GM23338 (cell line): ENCODE data around the gene CCNY. TPM values are rescaled to one million over a fixed set of nuclear protein-coding genes. Genes with fewer than 3 reads are reported as not detected.

ENCODE experiments used
- ATAC-seq: fragments of 200-7000 bp; cut with Tn5 transposase; 3 replicates; pipeline ENCODE4 v1.9.1; 2020
- DNase-seq: peaks from one replicate; pipeline ENCODE4 v3.0.0-alpha.2; 2015; ENCODE audit warnings: low spot score
- H2AFZ ChIP-seq: fragments of 200-600 bp; sonication (generic); 2 replicates; pipeline ENCODE4 v1.8.0; 2016; ENCODE audit warnings: antibody characterized with exemption, mild to moderate bottlenecking, moderate library complexity
- H3F3A ChIP-seq: fragments of 200-600 bp; sonication (generic); replicated peaks from 2 replicates; pipeline ENCODE4 v1.8.0; 2017; ENCODE audit warnings: antibody characterized with exemption, mixed run types, low read depth
- H3K27ac ChIP-seq: fragments of 200-600 bp; sonication (generic); 2 replicates; pipeline ENCODE4 v1.6.1; 2016; ENCODE audit warnings: low read depth
- H3K27me3 ChIP-seq: fragments of 200-600 bp; sonication (generic); 2 replicates; pipeline ENCODE4 v1.8.0; 2016; ENCODE audit warnings: mild to moderate bottlenecking, mixed run types, moderate library complexity; ENCODE audit not compliant: insufficient read depth
- H3K36me3 ChIP-seq: fragments of 200-600 bp; sonication (generic); 2 replicates; pipeline ENCODE4 v1.8.0; 2016; ENCODE audit warnings: mild to moderate bottlenecking; ENCODE audit not compliant: insufficient read depth
- H3K4me1 ChIP-seq: fragments of 200-600 bp; sonication (generic); 2 replicates; pipeline ENCODE4 v1.8.0; 2016; ENCODE audit warnings: mild to moderate bottlenecking, moderate library complexity; ENCODE audit not compliant: insufficient read depth
- H3K4me2 ChIP-seq: fragments of 200-600 bp; sonication (generic); 2 replicates; pipeline ENCODE4 v1.7.1; 2017; ENCODE audit warnings: mixed run types
- H3K4me3 ChIP-seq: fragments of 200-600 bp; sonication (generic); 2 replicates; pipeline ENCODE4 v1.6.1; 2016; ENCODE audit warnings: mixed run types
- H3K79me2 ChIP-seq: fragments of 200-600 bp; sonication (generic); replicated peaks from 2 replicates; pipeline ENCODE4 v1.8.0; 2017; ENCODE audit warnings: mild to moderate bottlenecking; ENCODE audit not compliant: insufficient read depth
- H3K9me2 ChIP-seq: fragments of 200-600 bp; sonication (generic); 2 replicates; pipeline ENCODE4 v1.8.0; 2017; ENCODE audit not compliant: insufficient read depth
- H4K20me1 ChIP-seq: fragments of 200-600 bp; sonication (generic); replicated peaks from 2 replicates; pipeline ENCODE4 v1.8.0; 2017; ENCODE audit warnings: mild to moderate bottlenecking; ENCODE audit not compliant: insufficient read depth
- H3K27ac Mint-ChIP-seq: 2 replicates; pipeline ENCODE4 v1.8.0; 2020; ENCODE audit warnings: inconsistent platforms, mild to moderate bottlenecking, moderate library complexity, mixed read lengths
- H3K27me3 Mint-ChIP-seq: 3 replicates; pipeline ENCODE4 v1.8.0; 2022; ENCODE audit warnings: low read depth, mild to moderate bottlenecking, moderate library complexity, mixed read lengths, inconsistent platforms; ENCODE audit not compliant: insufficient read depth, poor library complexity
- H3K36me3 Mint-ChIP-seq: 3 replicates; pipeline ENCODE4 v1.8.0; 2021; ENCODE audit warnings: low read depth, mild to moderate bottlenecking, inconsistent platforms, moderate library complexity, mixed read lengths
- H3K4me1 Mint-ChIP-seq: 3 replicates; pipeline ENCODE4 v1.8.0; 2020; ENCODE audit warnings: mild to moderate bottlenecking, inconsistent platforms, mixed read lengths
- H3K4me3 Mint-ChIP-seq: 3 replicates; pipeline ENCODE4 v1.8.0; 2021; ENCODE audit warnings: moderate library complexity, mild to moderate bottlenecking, inconsistent platforms, mixed read lengths
- H3K9me3 Mint-ChIP-seq: 3 replicates; pipeline ENCODE4 v1.8.0; 2020; ENCODE audit warnings: moderate library complexity, mild to moderate bottlenecking, inconsistent platforms, mixed read lengths
- CTCF ChIP-seq, 2 experiments: fragments of 200-600 bp in 1 of 2; sonication (generic) in 1 of 2; conservative IDR thresholded peaks; 2 replicates each; pipeline versions ENCODE4 v1.5.1 to v1.6.1; 2016 to 2017; ENCODE audit warnings: antibody characterized with exemption in 2 of 2, low read depth in 2 of 2, mild to moderate bottlenecking in 2 of 2, moderate library complexity in 1 of 2
- NANOG ChIP-seq: IDR thresholded peaks from 2 replicates; pipeline ENCODE4 v1.6.1; 2016; ENCODE audit warnings: antibody characterized with exemption, borderline replicate concordance
- STAT1 ChIP-seq: IDR thresholded peaks from one replicate; pipeline ENCODE4 v1.6.1; 2016; ENCODE audit warnings: antibody characterized with exemption; ENCODE audit not compliant: unreplicated experiment
- ZNF331 ChIP-seq: fragments of 250-450 bp; sonication (Bioruptor Pico); IDR thresholded peaks from 2 replicates; pipeline ENCODE4 v1.5.0; 2020; ENCODE audit warnings: low read depth, mild to moderate bottlenecking, moderate library complexity
- ZNF462 ChIP-seq: fragments of 250-450 bp; sonication (Bioruptor Pico); IDR thresholded peaks from 2 replicates; pipeline ENCODE4 v1.5.0; 2020; ENCODE audit warnings: mild to moderate bottlenecking, moderate library complexity
- polyA plus RNA-seq: library from polyadenylated mRNA; unstranded; fragments of >200 nt; fragmentation: Nextera tagmentation; extraction: Ambion mirVana; gene quantifications from 2 replicates; pipeline ENCODE4 v1.2.1, GENCODE V29; 2016
- total RNA-seq: library from RNA; depleted of rRNA; stranded (reverse); fragments of >200 nt; shearing (Covaris generic); gene quantifications from 2 replicates; pipeline ENCODE4 v1.2.3, GENCODE V29; 2014

CCNY gene
- total and polyA plus RNA-seq, 2 experiments from 2014 or later = 14.2 to 29.0 TPM

- Histone ChIP-seq H3K36me3 (no peaks in the 10 kb centered on the region), H3K27ac (no peak overlapping the region), H3K4me3 (no peak overlapping the region), H3K9me2 (peaks cover 1% of the 10 kb centered on the region; the same call in 1 of the 2 replicates), H3K79me2 (peaks cover 90% of the 10 kb centered on the region), H3F3A (no peaks in the 10 kb centered on the region), H3K4me2 (no peak overlapping the region), H3K4me1 (peaks cover 16% of the 10 kb centered on the region), H4K20me1 (0 out of 2 replicates have a peak, but pooled peaks cover 4% of the 10 kb centered on the region), H2AFZ (no peak overlapping the region), H3K27me3 (no peaks in the 10 kb centered on the region)
- no peak for DNase-seq
- Mint-ChIP-seq H3K4me1 (peaks cover 50% of the 10 kb centered on the region), H3K9me3 (peaks cover 13% of the 10 kb centered on the region), H3K36me3 (peaks cover 10% of the 10 kb centered on the region), H3K27ac (no peak overlapping the region; the same call in 1 of the 2 replicates), H3K27me3 (peaks cover 5% of the 10 kb centered on the region), H3K4me3 (no peak overlapping the region)
- no peak for ATAC-seq
- TF ChIP-seq NANOG (no peak), ZNF462 (CRISPR knock-in tag) (no peak), STAT1 (no peak)
Measured at GRCh38 chr10:35449944-35450343, 113.6 kb downstream of the CCNY start.

- H3K27ac ChIP-seq = no peak overlapping the region
- no peak for DNase-seq
- TF ChIP-seq ZNF331 (CRISPR knock-in tag) (no peak), CTCF (conservative IDR thresholded peaks at IDR 0.05; ENCODE audit: low read depth in 2 of 2) (no peak)
Measured at GRCh38 chr10:35451151-35452016, 115.1 kb downstream of the CCNY start.

More at GRCh38 chr10:35451151-35452016, 115.1 kb downstream of the CCNY start:
- H3K4me2 ChIP-seq = no peak overlapping the region
- H4K20me1 ChIP-seq = 0 out of 2 replicates have a peak, but pooled peaks cover 4% of the 10 kb centered on the region
- no peaks in the 10 kb centered on the region for H3K9me2 ChIP-seq
- H3K9me3 Mint-ChIP-seq = peaks cover 3% of the 10 kb centered on the region; the same call in 1 of the 3 replicates
- no peak overlapping the region for H3K4me3 ChIP-seq
- no peaks in the 10 kb centered on the region for H3F3A ChIP-seq
- no peak overlapping the region for H3K4me3 Mint-ChIP-seq
- no peak overlapping the region for H2AFZ ChIP-seq
- H3K79me2 ChIP-seq = peaks cover 89% of the 10 kb centered on the region
- peaks cover 4% of the 10 kb centered on the region for H3K27me3 Mint-ChIP-seq
- ATAC-seq = peak; percentile 17; the same call in 1 of the 3 replicates
- H3K27me3 ChIP-seq = no peaks in the 10 kb centered on the region
- H3K36me3 Mint-ChIP-seq = peaks cover 3% of the 10 kb centered on the region; the same call in 2 of the 3 replicates
- H3K27ac Mint-ChIP-seq = peak overlapping the region; percentile 84
- H3K4me1 Mint-ChIP-seq = peaks cover 62% of the 10 kb centered on the region
- no peaks in the 10 kb centered on the region for H3K36me3 ChIP-seq
- peaks cover 18% of the 10 kb centered on the region for H3K4me1 ChIP-seq
